Stimulated activated CD4-positive, alpha-beta T cell treated with anti-CD3 and anti-CD28 coated beads, Interleukin-4, amount 100 ng/mL, for 24 hours (primary cell): ENCODE data around the gene PDE6A.
"Not testable (repeated sequence)": the region's sequence is repeated elsewhere in the genome, so short reads cannot be mapped to it uniquely, and the experiment has no call there.

Source experiments
- DNase-seq: peaks from one replicate; pipeline ENCODE4 v3.0.0-alpha.2; 2020

The PDE6A gene

GRCh38 chr5:149951138-149951749, 6.7 kb upstream of the PDE6A start:
- no peak for DNase-seq

- DNase-seq = no peak
Observed at GRCh38 chr5:149948993-149949392, 4.4 kb upstream of the PDE6A start.

GRCh38 chr5:149946118-149946517, 1.5 kb upstream of the PDE6A start:
- no peak for DNase-seq

GRCh38 chr5:149943177-149943949, 1.2 kb downstream of the PDE6A start:
- DNase-seq = not testable (repeated sequence)

- not testable (repeated sequence) for DNase-seq
Observed at GRCh38 chr5:149942741-149943169, 1.8 kb downstream of the PDE6A start.

- no peak for DNase-seq
Observed at GRCh38 chr5:149942199-149942598, 2.4 kb downstream of the PDE6A start.

GRCh38 chr5:149941795-149942194, 2.8 kb downstream of the PDE6A start:
- DNase-seq = no peak

GRCh38 chr5:149940941-149941644, 3.5 kb downstream of the PDE6A start:
- DNase-seq = no peak

- no peak for DNase-seq
Observed at GRCh38 chr5:149940077-149940574, 4.5 kb downstream of the PDE6A start.

GRCh38 chr5:149939546-149939945, 5.0 kb downstream of the PDE6A start:
- no peak for DNase-seq

- DNase-seq = no peak
Observed at GRCh38 chr5:149938791-149939358, 5.7 kb downstream of the PDE6A start.

- no peak for DNase-seq
Observed at GRCh38 chr5:149938279-149938678, 6.3 kb downstream of the PDE6A start.

GRCh38 chr5:149937610-149938009, 7.0 kb downstream of the PDE6A start:
- DNase-seq = no peak

GRCh38 chr5:149936700-149937091, 7.9 kb downstream of the PDE6A start:
- no peak for DNase-seq

GRCh38 chr5:149936044-149936699, 8.4 kb downstream of the PDE6A start:
- no peak for DNase-seq

GRCh38 chr5:149935431-149935901, 9.1 kb downstream of the PDE6A start:
- no peak for DNase-seq

GRCh38 chr5:149932445-149933350, 11.9 kb downstream of the PDE6A start:
- no peak for DNase-seq

GRCh38 chr5:149931992-149932436, 12.6 kb downstream of the PDE6A start:
- no peak for DNase-seq

- no peak for DNase-seq
Observed at GRCh38 chr5:149930749-149931574, 13.6 kb downstream of the PDE6A start.

- no peak for DNase-seq
Observed at GRCh38 chr5:149930043-149930748, 14.4 kb downstream of the PDE6A start.
